H9 (cell line): ENCODE data around the gene MARVELD1. TPM values are rescaled to one million over a fixed set of nuclear protein-coding genes. Genes with fewer than 3 reads are reported as not detected.

Source experiments
- DNase-seq: peaks from one replicate; pipeline ENCODE4 v3.0.0-alpha.2; 2017
- H2AFZ ChIP-seq: one replicate; pipeline ENCODE4 v1.6.1; 2013; ENCODE audit warnings: mild to moderate bottlenecking, low read length, control low read depth, moderate library complexity
- H2AK5ac ChIP-seq: 2 replicates; pipeline ENCODE4 v1.6.1; 2013; ENCODE audit warnings: low read length, control low read depth, mixed read lengths; ENCODE audit not compliant: insufficient read length
- H2BK120ac ChIP-seq: one replicate; pipeline ENCODE4 v1.6.1; 2013; ENCODE audit warnings: low read depth, mild to moderate bottlenecking, low read length, control low read depth, inconsistent platforms; ENCODE audit not compliant: poor library complexity, severe bottlenecking
- H2BK12ac ChIP-seq: 2 replicates; pipeline ENCODE4 v1.6.1; 2013; ENCODE audit warnings: low read length, control low read depth, mixed read lengths, low read depth; ENCODE audit not compliant: insufficient read length
- H2BK15ac ChIP-seq: 2 replicates; pipeline ENCODE4 v1.6.1; 2013; ENCODE audit warnings: low read depth, low read length, control low read depth
- H2BK20ac ChIP-seq: one replicate; pipeline ENCODE4 v1.6.1; 2013; ENCODE audit warnings: low read depth, mild to moderate bottlenecking, low read length, control low read depth, inconsistent platforms; ENCODE audit not compliant: poor library complexity, severe bottlenecking
- H2BK5ac ChIP-seq: 2 replicates; pipeline ENCODE4 v1.6.1; 2013; ENCODE audit warnings: low read length, control low read depth, mixed read lengths; ENCODE audit not compliant: insufficient read length
- H3K14ac ChIP-seq: 2 replicates; pipeline ENCODE4 v1.6.1; 2013; ENCODE audit warnings: low read length, control low read depth; ENCODE audit not compliant: insufficient read depth
- H3K18ac ChIP-seq: 2 replicates; pipeline ENCODE4 v1.6.1; 2013; ENCODE audit warnings: low read depth, mild to moderate bottlenecking, mixed read lengths, low read length, control low read depth; ENCODE audit not compliant: insufficient read length
- H3K23ac ChIP-seq: 2 replicates; pipeline ENCODE4 v1.6.1; 2013; ENCODE audit warnings: low read length, control low read depth, mixed read lengths, low read depth; ENCODE audit not compliant: insufficient read length
- H3K23me2 ChIP-seq: 2 replicates; pipeline ENCODE4 v1.6.1; 2013; ENCODE audit warnings: low read depth, mild to moderate bottlenecking, mixed read lengths, low read length, control low read depth; ENCODE audit not compliant: insufficient read length, poor library complexity, severe bottlenecking
- H3K27ac ChIP-seq: 2 replicates; pipeline ENCODE4 v1.5.1; 2013; ENCODE audit warnings: low read length, control low read depth, mixed read lengths, low read depth; ENCODE audit not compliant: insufficient read length
- H3K27me3 ChIP-seq: 2 replicates; pipeline ENCODE4 v1.6.1; 2013; ENCODE audit warnings: low read length, control low read depth, inconsistent platforms; ENCODE audit not compliant: insufficient read depth
- H3K4ac ChIP-seq: 2 replicates; pipeline ENCODE4 v1.6.1; 2013; ENCODE audit warnings: low read depth, mild to moderate bottlenecking, control low read depth, inconsistent platforms, low read length, moderate library complexity
- H3K4me1 ChIP-seq: 2 replicates; pipeline ENCODE4 v1.6.1; 2013; ENCODE audit warnings: low read length, control low read depth, inconsistent platforms; ENCODE audit not compliant: insufficient read depth
- H3K4me2 ChIP-seq: 2 replicates; pipeline ENCODE4 v1.6.1; 2013; ENCODE audit warnings: low read length, control low read depth, mixed read lengths; ENCODE audit not compliant: insufficient read length, insufficient read depth
- H3K56ac ChIP-seq: 2 replicates; pipeline ENCODE4 v1.6.1; 2013; ENCODE audit warnings: low read depth, mild to moderate bottlenecking, mixed read lengths, low read length, control low read depth; ENCODE audit not compliant: insufficient read length
- H3K79me1 ChIP-seq: 2 replicates; pipeline ENCODE4 v1.6.1; 2013; ENCODE audit warnings: low read depth, mild to moderate bottlenecking, moderate library complexity, low read length, control low read depth, inconsistent platforms; ENCODE audit not compliant: insufficient read depth, poor library complexity, severe bottlenecking
- H3K79me2 ChIP-seq: 2 replicates; pipeline ENCODE4 v1.6.1; 2013; ENCODE audit warnings: low read length, control low read depth, inconsistent platforms; ENCODE audit not compliant: insufficient read depth
- H3K9ac ChIP-seq: 2 replicates; pipeline ENCODE4 v1.6.1; 2013; ENCODE audit warnings: low read length, control low read depth, mixed read lengths; ENCODE audit not compliant: insufficient read length; ENCODE audit errors: extremely low read depth
- H3K9me3 ChIP-seq: one replicate; pipeline ENCODE4 v1.6.1; 2013; ENCODE audit warnings: low read depth, low read length, inconsistent platforms; ENCODE audit not compliant: control insufficient read depth
- H3T11ph ChIP-seq: one replicate; pipeline ENCODE4 v1.6.1; 2013; ENCODE audit warnings: mild to moderate bottlenecking, low read length, control low read depth, inconsistent platforms
- H4K20me1 ChIP-seq: one replicate; pipeline ENCODE4 v1.6.1; 2013; ENCODE audit not compliant: control insufficient read depth, insufficient read length, insufficient read depth
- H4K5ac ChIP-seq: 2 replicates; pipeline ENCODE4 v1.6.1; 2013; ENCODE audit warnings: low read depth, mild to moderate bottlenecking, mixed read lengths, low read length, control low read depth; ENCODE audit not compliant: insufficient read length
- H4K8ac ChIP-seq: replicated peaks from 2 replicates; pipeline ENCODE4 v1.6.1; 2013; ENCODE audit warnings: low read length, control low read depth, mixed read lengths, low read depth; ENCODE audit not compliant: insufficient read length
- H4K91ac ChIP-seq: 2 replicates; pipeline ENCODE4 v1.6.1; 2013; ENCODE audit warnings: low read depth, mild to moderate bottlenecking, moderate library complexity, mixed read lengths, low read length, control low read depth; ENCODE audit not compliant: insufficient read length
- H3K27ac Mint-ChIP-seq, 3 experiments: 2 replicates in 2 of 3; 3 replicates in 1 of 3; pipeline ENCODE4 v1.8.0; 2020 to 2021; ENCODE audit warnings: mixed read lengths in 3 of 3, mild to moderate bottlenecking in 1 of 3, moderate library complexity in 1 of 3
- H3K27me3 Mint-ChIP-seq: 2 replicates; pipeline ENCODE4 v1.8.0; 2021; ENCODE audit warnings: low read depth, mild to moderate bottlenecking, moderate library complexity, mixed read lengths
- H3K36me3 Mint-ChIP-seq, 3 experiments: 2 replicates in 2 of 3; 3 replicates in 1 of 3; pipeline ENCODE4 v1.8.0; 2020 to 2021; ENCODE audit warnings: low read depth in 3 of 3, mixed read lengths in 3 of 3; ENCODE audit not compliant: insufficient read depth in 1 of 3
- H3K4me1 Mint-ChIP-seq, 2 experiments: 2 replicates each; pipeline ENCODE4 v1.8.0; 2020; ENCODE audit warnings: mixed read lengths in 2 of 2
- H3K4me3 Mint-ChIP-seq, 2 experiments: 2 replicates in 1 of 2; 3 replicates in 1 of 2; pipeline ENCODE4 v1.8.0; 2020 to 2021; ENCODE audit warnings: mild to moderate bottlenecking in 2 of 2, mixed read lengths in 2 of 2, moderate library complexity in 1 of 2
- H3K9me3 Mint-ChIP-seq, 2 experiments: 2 replicates in 1 of 2; 3 replicates in 1 of 2; pipeline ENCODE4 v1.8.0; 2020; ENCODE audit warnings: mild to moderate bottlenecking in 2 of 2, mixed read lengths in 2 of 2, moderate library complexity in 1 of 2
- WGBS: extraction: QIAGEN DNeasy Blood & Tissue Kit; methylation state at CpG from one replicate; pipeline ENCODE4 v1.1.7; 2013; ENCODE audit warnings: missing lambda C conversion rate, low lambda C conversion rate, mixed read lengths; ENCODE audit not compliant: insufficient read length; ENCODE audit errors: extremely low coverage; 5-methylcytosine and 5-hydroxymethylcytosine counted together
- total RNA-seq: library from RNA; stranded (reverse); gene quantifications from 2 replicates; pipeline ENCODE4 v1.2.1, GENCODE V29; 2021
- TF ChIP-seq, protein P1 (sequence below): fragments of 200-600 bp; sonication (generic); conservative IDR thresholded peaks from 3 replicates; pipeline ENCODE4 v1.8.0; 2021; ENCODE audit warnings: antibody characterized with exemption, mild to moderate bottlenecking

MARVELD1 gene
- total RNA-seq, 1 experiment from 2014 or later = 26.7 TPM

- Mint-ChIP-seq H3K36me3 (peaks cover 10 to 51% (median 28%) of the 10 kb centered on the region in 3 experiments), H3K9me3 (no peaks in the 10 kb centered on the region), H3K4me3 (no peak overlapping the region), H3K27ac (no peak overlapping the region), H3K4me1 (peaks cover 23 to 38% of the 10 kb centered on the region in 2 experiments), H3K27me3 (peaks cover 2% of the 10 kb centered on the region; the same call in 1 of the 2 replicates)
- Histone ChIP-seq H3K4me2 (no peak overlapping the region), H3K79me2 (no peaks in the 10 kb centered on the region), H4K91ac (no peak overlapping the region), H3T11ph (no peak overlapping the region), H2BK12ac (no peak overlapping the region), H2BK15ac (no peak overlapping the region), H4K5ac (no peak overlapping the region), H2AK5ac (no peak overlapping the region), H2BK5ac (no peak overlapping the region), H3K27me3 (no peaks in the 10 kb centered on the region), H3K79me1 (no peaks in the 10 kb centered on the region), H3K56ac (no peak overlapping the region), H2BK20ac (no peak overlapping the region), H3K14ac (no peak overlapping the region), H3K9me3 (no peaks in the 10 kb centered on the region), H4K20me1 (no peaks in the 10 kb centered on the region), H2BK120ac (no peak overlapping the region), H3K23me2 (no peaks in the 10 kb centered on the region), H3K23ac (no peak overlapping the region), H3K9ac (no peak overlapping the region), H3K4me1 (no peaks in the 10 kb centered on the region), H3K4ac (no peak overlapping the region), H2AFZ (no peak overlapping the region), H3K18ac (no peak overlapping the region), H3K27ac (no peak overlapping the region), H4K8ac (no peak overlapping the region)
- DNase-seq = no peak
- no CpG with 5 or more reads among the region's 5 CpGs for WGBS
- TF ChIP-seq, protein P1, sequence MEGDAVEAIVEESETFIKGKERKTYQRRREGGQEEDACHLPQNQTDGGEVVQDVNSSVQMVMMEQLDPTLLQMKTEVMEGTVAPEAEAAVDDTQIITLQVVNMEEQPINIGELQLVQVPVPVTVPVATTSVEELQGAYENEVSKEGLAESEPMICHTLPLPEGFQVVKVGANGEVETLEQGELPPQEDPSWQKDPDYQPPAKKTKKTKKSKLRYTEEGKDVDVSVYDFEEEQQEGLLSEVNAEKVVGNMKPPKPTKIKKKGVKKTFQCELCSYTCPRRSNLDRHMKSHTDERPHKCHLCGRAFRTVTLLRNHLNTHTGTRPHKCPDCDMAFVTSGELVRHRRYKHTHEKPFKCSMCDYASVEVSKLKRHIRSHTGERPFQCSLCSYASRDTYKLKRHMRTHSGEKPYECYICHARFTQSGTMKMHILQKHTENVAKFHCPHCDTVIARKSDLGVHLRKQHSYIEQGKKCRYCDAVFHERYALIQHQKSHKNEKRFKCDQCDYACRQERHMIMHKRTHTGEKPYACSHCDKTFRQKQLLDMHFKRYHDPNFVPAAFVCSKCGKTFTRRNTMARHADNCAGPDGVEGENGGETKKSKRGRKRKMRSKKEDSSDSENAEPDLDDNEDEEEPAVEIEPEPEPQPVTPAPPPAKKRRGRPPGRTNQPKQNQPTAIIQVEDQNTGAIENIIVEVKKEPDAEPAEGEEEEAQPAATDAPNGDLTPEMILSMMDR = no peak
Measured at GRCh38 chr10:97759946-97760345, 46.4 kb downstream of the MARVELD1 start.
